ENCODE measurements around the gene PGLYRP4. TPM values are rescaled to one million over a fixed set of nuclear protein-coding genes. Genes with fewer than 3 reads are reported as not detected.

The PGLYRP4 gene
- total RNA-seq, 1 donor from 2014 or later: 0.71 TPM

DNA sequence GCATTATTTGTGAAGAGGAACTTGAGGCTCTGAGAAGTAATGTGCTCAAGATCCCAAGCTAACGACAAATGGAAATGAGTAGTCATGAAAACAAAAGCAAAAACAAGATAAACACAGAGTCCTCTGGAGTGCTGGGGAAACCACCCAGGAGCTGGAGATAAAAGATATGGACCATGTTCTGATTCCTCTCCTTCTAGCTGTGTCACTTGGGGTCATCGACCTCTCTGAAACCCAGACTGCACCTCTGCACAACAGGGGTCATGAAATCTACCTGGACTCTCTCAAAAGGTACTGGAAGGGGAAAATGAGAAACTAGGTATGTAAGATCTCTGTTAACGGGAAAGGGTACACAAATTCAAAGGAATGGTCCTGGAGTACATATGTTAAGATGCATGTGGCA lies 6.5 kb downstream of the PGLYRP4 start:
- no peak for DNase-seq (ENCODE audit: low read depth)
- Histone ChIP-seq H3K4me3 (ENCODE audit: low read depth, low read length) (no peak overlapping the region), H3K36me3 (ENCODE audit: control insufficient read depth, insufficient read depth, low read length) (no peaks in the 10 kb centered on the region), H3K27me3 (ENCODE audit: control insufficient read depth, insufficient read depth, low read length) (peaks cover 2% of the 10 kb centered on the region)
- no peak for TF ChIP-seq CTCF (IDR thresholded peaks at IDR 0.05; ENCODE audit: insufficient read depth, low read length, poor library complexity, severe bottlenecking)

DNA sequence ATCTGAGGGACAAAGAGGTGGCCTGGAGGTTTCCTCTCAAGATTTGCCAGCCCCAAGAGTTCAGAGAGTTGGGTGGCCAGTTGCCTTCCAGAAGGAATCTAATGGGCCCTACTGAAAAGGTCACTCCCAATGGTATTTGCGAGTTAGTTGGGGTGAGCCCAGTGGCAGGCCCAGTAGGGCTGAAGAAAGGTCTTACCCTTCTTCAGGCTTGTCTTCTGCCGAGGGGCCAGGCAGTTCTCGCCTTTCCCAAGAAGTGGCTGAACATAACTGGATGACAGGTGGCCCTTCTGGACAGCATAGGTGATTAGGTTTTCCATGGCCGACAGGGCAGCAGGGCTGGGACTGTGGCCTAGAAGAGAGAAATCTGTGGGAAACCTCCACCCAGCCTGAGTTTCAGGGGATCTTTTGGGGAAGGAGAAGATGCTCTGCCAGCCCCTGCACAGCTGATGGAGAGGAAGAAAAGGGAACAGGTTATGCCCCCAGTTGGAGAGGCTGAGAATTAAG lies 7.2 kb downstream of the PGLYRP4 start:
- no peak for TF ChIP-seq CTCF (IDR thresholded peaks at IDR 0.05; ENCODE audit: insufficient read depth, low read length, poor library complexity, severe bottlenecking)
- H3K36me3 ChIP-seq (ENCODE audit: control insufficient read depth, insufficient read depth, low read length): no peaks in the 10 kb centered on the region
- peaks cover 1% of the 10 kb centered on the region for H3K27me3 ChIP-seq (ENCODE audit: control insufficient read depth, insufficient read depth, low read length)
- H3K4me3 ChIP-seq (ENCODE audit: low read depth, low read length): no peak overlapping the region
- no peak for DNase-seq (ENCODE audit: low read depth)

DNA sequence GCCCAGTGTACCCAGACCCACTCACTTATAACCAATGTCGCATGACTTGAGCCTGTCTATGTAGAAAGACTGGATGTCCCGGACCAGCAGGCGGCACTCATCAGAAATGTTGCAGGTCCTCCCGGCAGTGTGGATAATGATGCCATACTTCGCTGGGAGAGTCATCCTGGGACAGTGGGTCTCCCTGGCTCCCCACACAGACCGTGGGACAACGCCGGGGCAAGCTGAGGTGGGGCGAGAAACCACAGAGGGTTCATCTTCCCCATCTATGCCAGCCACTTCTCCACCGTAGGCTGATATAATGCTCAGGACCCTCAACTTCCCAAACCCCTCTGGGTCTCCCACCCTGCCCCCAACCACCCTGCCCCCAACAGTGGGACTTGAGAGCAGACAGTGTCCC lies 8.3 kb downstream of the PGLYRP4 start:
- Histone ChIP-seq H3K4me3 (ENCODE audit: low read depth, low read length) (no peak overlapping the region), H3K36me3 (ENCODE audit: control insufficient read depth, insufficient read depth, low read length) (no peaks in the 10 kb centered on the region), H3K27me3 (ENCODE audit: control insufficient read depth, insufficient read depth, low read length) (no peaks in the 10 kb centered on the region)
- DNase-seq (ENCODE audit: low read depth): no peak
- no peak for TF ChIP-seq CTCF (IDR thresholded peaks at IDR 0.05; ENCODE audit: insufficient read depth, low read length, poor library complexity, severe bottlenecking)

- DNase-seq (ENCODE audit: low read depth): no peak
- TF ChIP-seq CTCF (IDR thresholded peaks at IDR 0.05; ENCODE audit: insufficient read depth, low read length, poor library complexity, severe bottlenecking): no peak
- no peaks in the 10 kb centered on the region for H3K36me3 ChIP-seq (ENCODE audit: control insufficient read depth, insufficient read depth, low read length)
- H3K27me3 ChIP-seq (ENCODE audit: control insufficient read depth, insufficient read depth, low read length): no peaks in the 10 kb centered on the region
- no peak overlapping the region for H3K4me3 ChIP-seq (ENCODE audit: low read depth, low read length)
These were observed 8.8 kb downstream of the PGLYRP4 start for GRCh38 chr1:153339802-153340201.

DNA sequence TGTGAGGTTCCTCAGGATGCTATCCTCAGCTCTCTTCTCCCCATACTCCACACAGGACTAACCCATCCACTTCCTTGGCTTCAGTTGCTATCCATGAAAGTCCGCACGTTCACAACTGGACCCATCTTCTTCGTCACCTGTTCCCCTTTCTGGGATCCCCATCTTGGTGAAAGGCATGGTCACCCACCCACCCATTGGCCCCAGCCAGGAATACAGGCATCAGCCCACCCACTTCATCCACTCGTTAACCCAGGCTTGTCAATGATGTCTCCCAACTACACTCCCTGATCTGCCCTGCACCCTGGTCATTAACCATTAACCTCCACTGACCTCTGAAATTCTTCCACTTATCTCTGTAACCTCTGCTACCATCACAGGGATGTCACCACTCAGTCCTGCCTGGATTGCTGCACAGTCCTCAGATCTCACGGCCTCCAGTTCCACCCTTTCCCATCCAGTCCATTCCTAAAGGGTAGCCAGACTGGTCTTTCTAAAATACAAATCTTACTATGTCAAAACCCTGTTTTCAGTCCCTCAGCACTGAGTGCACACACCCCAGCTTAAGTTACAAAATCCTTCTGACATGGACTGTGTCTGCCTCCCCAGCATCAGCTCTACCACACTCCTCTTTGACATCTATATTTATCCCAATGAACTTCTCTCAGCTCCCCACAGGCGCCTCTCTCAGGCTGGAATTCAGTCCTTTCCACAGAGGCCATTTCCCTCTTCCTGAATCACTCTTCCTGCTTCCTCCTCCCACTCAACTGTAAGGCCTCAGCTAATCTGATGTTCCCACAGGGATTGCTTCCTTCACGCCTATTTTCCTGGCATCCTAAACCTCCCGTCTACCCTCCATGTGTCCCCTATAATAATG lies 10.4 kb downstream of the PGLYRP4 start:
- H3K36me3 ChIP-seq (ENCODE audit: control insufficient read depth, insufficient read depth, low read length): no peaks in the 10 kb centered on the region
- no peak for DNase-seq (ENCODE audit: low read depth)
- no peaks in the 10 kb centered on the region for H3K27me3 ChIP-seq (ENCODE audit: control insufficient read depth, insufficient read depth, low read length)
- TF ChIP-seq CTCF (IDR thresholded peaks at IDR 0.05; ENCODE audit: insufficient read depth, low read length, poor library complexity, severe bottlenecking): no peak
- no peak overlapping the region for H3K4me3 ChIP-seq (ENCODE audit: low read depth, low read length)

Data from kidney epithelial cell (primary cell).